DMS153 treated with DMSO at 0.1 percent for 48 hours (cell line): ENCODE data around the gene PFDN6.

ENCODE experiments used
- DNase-seq: peaks from one replicate; lab custom pipeline; 2025; ENCODE audit not compliant: unreplicated experiment; lab: John Stamatoyannopoulos, UW

The PFDN6 gene

GRCh38 chr6:33315793-33316602, 26.6 kb downstream of the PFDN6 start:
- no peak for DNase-seq

GRCh38 chr6:33316603-33317418, 27.4 kb downstream of the PFDN6 start:
- no peak for DNase-seq

- DNase-seq: peak; percentile 17
Observed at GRCh38 chr6:33317419-33317668, 27.9 kb downstream of the PFDN6 start.

- peak; percentile 95 for DNase-seq
Observed at GRCh38 chr6:33317669-33318425, 28.4 kb downstream of the PFDN6 start, which contains the start of gene ZBTB22. ZBTB22 (minus strand) TSS chr6:33317744; CDS start chr6:33316916, 828 bp downstream.

GRCh38 chr6:33318426-33319073, 29.1 kb downstream of the PFDN6 start:
- no peak for DNase-seq

- no peak for DNase-seq
Observed at GRCh38 chr6:33319939-33320314, 30.5 kb downstream of the PFDN6 start.

GRCh38 chr6:33320315-33321181, 31.1 kb downstream of the PFDN6 start:
- no peak for DNase-seq

- no peak for DNase-seq
Observed at GRCh38 chr6:33321227-33321626, 31.8 kb downstream of the PFDN6 start.

GRCh38 chr6:33323623-33323948, 34.2 kb downstream of the PFDN6 start:
- DNase-seq: no peak

GRCh38 chr6:33324125-33324524, 34.7 kb downstream of the PFDN6 start:
- no peak for DNase-seq

- DNase-seq: no peak
Observed at GRCh38 chr6:33329058-33329457, 39.7 kb downstream of the PFDN6 start.

- DNase-seq: no peak
Observed at GRCh38 chr6:33330736-33331135, 41.3 kb downstream of the PFDN6 start.

GRCh38 chr6:33333666-33334065, 44.3 kb downstream of the PFDN6 start:
- DNase-seq: no peak

GRCh38 chr6:33335916-33336315, 46.5 kb downstream of the PFDN6 start:
- DNase-seq: no peak

- no peak for DNase-seq
Observed at GRCh38 chr6:33336495-33336894, 47.1 kb downstream of the PFDN6 start.

- DNase-seq: no peak
Observed at GRCh38 chr6:33339193-33339592, 49.8 kb downstream of the PFDN6 start.
